Fibroblast of lung (primary cell): ENCODE measurements around the gene MON1B.

Source experiments
- CTCF ChIP-seq, 2 donors: IDR thresholded peaks in 1 of 2; conservative IDR thresholded peaks in 1 of 2; 1 replicate in 1 of 2; 2 replicates in 1 of 2; pipeline ENCODE4 v1.5.1; 2011 to 2012; ENCODE audit warnings: low read length in 2 of 2, control low read depth in 1 of 2, inconsistent platforms in 1 of 2, low read depth in 1 of 2, mild to moderate bottlenecking in 1 of 2
- EZH2 ChIP-seq: IDR thresholded peaks from 2 replicates; pipeline ENCODE4 v1.5.1; 2012; ENCODE audit warnings: low read length, control low read depth, mild to moderate bottlenecking; ENCODE audit errors: missing control alignments

DNA sequence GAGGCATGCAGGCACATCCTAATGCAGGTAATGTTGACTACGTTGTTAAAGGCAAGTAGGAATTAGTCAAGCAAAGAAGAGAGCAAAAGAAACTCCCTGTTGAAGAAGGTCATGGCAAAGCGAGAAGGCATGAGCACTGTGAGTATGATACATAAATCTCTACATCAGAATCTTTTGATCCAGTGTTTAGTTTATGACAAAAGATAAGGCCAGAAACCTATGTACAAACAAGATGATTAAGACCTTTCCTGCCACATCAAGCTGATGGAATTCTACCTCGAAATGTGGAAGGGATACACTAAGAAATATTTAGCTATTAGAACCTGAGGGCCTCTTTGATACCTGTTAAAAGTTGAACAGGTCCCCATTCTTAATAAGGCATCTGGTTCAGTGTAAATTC lies 28.4 kb downstream of the MON1B start:
- TF ChIP-seq CTCF (conservative IDR thresholded peaks at IDR 0.05 in 1 of 2, IDR thresholded peaks at IDR 0.05 in 1 of 2; ENCODE audit: low read depth in 1 of 2, low read length in 2 of 2) (no peak), EZH2 (no peak)
